Skeletal muscle tissue (tissue), 4 donors: ENCODE measurements around the gene GBF1. TPM values are rescaled to one million over a fixed set of nuclear protein-coding genes. Genes with fewer than 3 reads are reported as not detected.

Source experiments
- H3K27ac ChIP-seq: one replicate; pipeline ENCODE4 v1.7.0; 2013; ENCODE audit warnings: mild to moderate bottlenecking, low read depth, low read length, inconsistent platforms
- H3K27me3 ChIP-seq, 3 donors: one replicate each; pipeline ENCODE4 v1.7.0; 2013; ENCODE audit warnings: low read length in 3 of 3; ENCODE audit not compliant: control insufficient read depth in 3 of 3, insufficient read depth in 3 of 3
- H3K36me3 ChIP-seq, 3 donors: one replicate each; pipeline ENCODE4 v1.7.0; 2013; ENCODE audit warnings: low read length in 3 of 3; ENCODE audit not compliant: control insufficient read depth in 3 of 3, insufficient read depth in 3 of 3
- H3K4me1 ChIP-seq, 3 donors: one replicate each; pipeline ENCODE4 v1.7.0; 2013; ENCODE audit warnings: low read length in 3 of 3, mild to moderate bottlenecking in 3 of 3; ENCODE audit not compliant: control insufficient read depth in 3 of 3, insufficient read depth in 3 of 3
- H3K4me3 ChIP-seq, 3 donors: one replicate each; pipeline ENCODE4 v1.7.0; 2013; ENCODE audit warnings: low read length in 3 of 3
- H3K9ac ChIP-seq, 3 donors: one replicate each; pipeline ENCODE4 v1.7.0; 2013; ENCODE audit warnings: low read length in 3 of 3, mild to moderate bottlenecking in 3 of 3, moderate library complexity in 2 of 3, low read depth in 1 of 3
- H3K9me3 ChIP-seq, 3 donors: one replicate each; pipeline ENCODE4 v1.7.0; 2013; ENCODE audit warnings: low read length in 3 of 3; ENCODE audit not compliant: control insufficient read depth in 3 of 3
- total RNA-seq: library from RNA; depleted of rRNA; stranded (reverse); fragments of >200 nt; gene quantifications from one replicate; pipeline ENCODE4 v1.2.3, GENCODE V29; 2014
- donor health status: Osteomylitis.

GBF1 gene
- total RNA-seq, 1 donor from 2014 or later: 17.7 TPM

DNA sequence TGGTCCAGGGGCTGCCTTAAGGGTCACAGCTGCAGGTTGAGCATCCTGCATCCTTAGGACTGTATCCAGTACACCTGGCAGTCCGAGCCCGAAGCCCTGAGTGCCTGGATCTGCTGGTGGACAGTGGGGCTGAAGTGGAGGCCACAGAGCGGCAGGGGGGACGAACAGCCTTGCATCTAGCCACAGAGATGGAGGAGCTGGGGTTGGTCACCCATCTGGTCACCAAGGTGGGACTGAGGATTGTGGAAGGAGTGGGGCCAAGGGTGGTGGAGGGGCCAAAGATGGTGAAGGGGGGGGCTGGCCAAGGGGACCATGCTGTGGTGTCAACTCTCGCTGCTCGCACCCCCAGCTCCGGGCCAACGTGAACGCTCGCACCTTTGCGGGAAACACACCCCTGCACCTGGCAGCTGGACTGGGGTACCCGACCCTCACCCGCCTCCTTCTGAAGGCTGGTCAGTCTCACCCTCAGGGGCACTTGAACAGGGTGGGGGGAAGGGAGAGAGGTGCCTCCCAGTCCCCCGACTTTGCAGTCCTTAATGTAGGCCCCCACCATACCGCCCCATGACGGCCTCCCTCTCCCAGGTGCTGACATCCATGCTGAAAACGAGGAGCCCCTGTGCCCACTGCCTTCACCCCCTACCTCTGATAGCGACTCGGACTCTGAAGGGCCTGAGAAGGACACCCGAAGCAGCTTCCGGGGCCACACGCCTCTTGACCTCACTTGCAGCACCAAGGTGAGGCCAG is 155.4 kb downstream of the GBF1 start:
- Histone ChIP-seq H3K4me1 (peaks cover 17 to 36% (median 23%) of the 10 kb centered on the region in 3 donors), H3K9me3 (no peaks in the 10 kb centered on the region), H3K9ac (no peak overlapping the region), H3K4me3 (no peak overlapping the region), H3K27me3 (no peaks in the 10 kb centered on the region), H3K36me3 (peaks cover 23 to 31% (median 25%) of the 10 kb centered on the region in 3 donors), H3K27ac (no peak overlapping the region)

DNA sequence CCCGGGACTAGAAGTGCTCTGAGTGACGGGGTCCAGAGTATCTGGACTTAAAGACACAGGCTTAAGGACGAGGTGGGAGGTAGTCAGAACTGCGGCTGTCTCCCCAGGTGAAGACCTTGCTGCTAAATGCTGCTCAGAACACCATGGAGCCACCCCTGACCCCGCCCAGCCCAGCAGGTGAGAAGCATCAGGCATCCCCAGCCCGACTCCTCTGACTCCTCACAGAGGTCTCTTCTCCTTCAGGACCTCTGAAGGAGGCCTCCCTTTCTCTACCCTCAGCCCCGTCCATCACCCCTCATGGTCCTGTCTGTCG is 156.0 kb downstream of the GBF1 start:
- peaks cover 23 to 31% (median 25%) of the 10 kb centered on the region in 3 donors for H3K36me3 ChIP-seq
- no peak overlapping the region for H3K4me3 ChIP-seq
- H3K4me1 ChIP-seq: peaks cover 11 to 31% (median 18%) of the 10 kb centered on the region in 3 donors
- H3K9me3 ChIP-seq: no peaks in the 10 kb centered on the region
- no peak overlapping the region for H3K27ac ChIP-seq
- no peaks in the 10 kb centered on the region for H3K27me3 ChIP-seq
- H3K9ac ChIP-seq: no peak overlapping the region

GRCh38 chr10:102401735-102402511 is 156.6 kb downstream of the GBF1 start:
- peaks cover 20 to 28% (median 24%) of the 10 kb centered on the region in 3 donors for H3K36me3 ChIP-seq
- no peaks in the 10 kb centered on the region for H3K9me3 ChIP-seq
- H3K4me3 ChIP-seq: no peak overlapping the region
- H3K9ac ChIP-seq: no peak overlapping the region
- no peaks in the 10 kb centered on the region for H3K27me3 ChIP-seq
- no peak overlapping the region for H3K27ac ChIP-seq
- H3K4me1 ChIP-seq: peaks cover 6 to 25% (median 11%) of the 10 kb centered on the region in 3 donors

DNA sequence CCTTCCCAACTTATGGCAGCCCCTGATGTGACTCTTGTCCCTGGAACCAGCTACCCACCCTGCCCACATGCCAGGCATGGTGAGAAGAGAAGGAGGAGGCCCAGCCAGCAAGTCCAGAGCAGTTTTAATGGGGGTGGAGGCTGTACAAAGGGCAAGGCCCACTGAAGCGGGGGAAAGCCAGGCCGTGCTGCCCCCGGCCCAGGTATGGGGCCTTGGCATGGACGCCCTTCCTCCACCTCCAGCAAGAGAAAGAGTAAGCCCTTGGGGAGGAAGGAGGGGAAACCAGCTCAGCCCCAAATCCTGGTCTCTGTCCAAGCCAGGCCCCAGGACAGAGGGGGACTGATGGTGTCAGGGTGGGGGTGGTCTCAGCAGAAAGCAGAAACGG is 157.2 kb downstream of the GBF1 start:
- Histone ChIP-seq H3K4me1 (peaks cover 6 to 22% (median 11%) of the 10 kb centered on the region in 3 donors), H3K27me3 (peaks cover 1 to 4% (median 3%) of the 10 kb centered on the region in 3 donors), H3K9ac (no peak overlapping the region), H3K9me3 (no peaks in the 10 kb centered on the region), H3K36me3 (peaks cover 19 to 27% (median 20%) of the 10 kb centered on the region in 3 donors), H3K27ac (no peak overlapping the region), H3K4me3 (no peak overlapping the region)

DNA sequence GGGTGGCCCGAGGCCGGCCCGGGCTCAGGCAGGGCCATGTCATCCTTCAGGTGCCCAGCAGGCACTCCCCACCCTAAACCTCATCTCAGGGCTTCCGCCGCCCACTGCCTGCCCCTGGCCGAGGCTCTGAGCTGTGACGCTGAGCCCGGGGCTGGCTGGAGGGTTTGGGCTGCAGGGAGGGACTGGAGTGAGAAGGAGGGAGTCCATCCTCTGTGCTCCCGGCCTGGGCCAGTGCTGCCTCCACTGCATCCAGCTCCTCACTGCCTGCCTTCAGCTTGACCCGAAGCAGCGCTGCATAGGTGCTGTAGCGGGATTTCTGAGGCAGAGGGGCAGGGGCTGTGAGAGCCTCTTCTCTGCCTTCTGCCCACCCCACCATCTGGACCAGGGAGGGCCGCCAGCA is 157.8 kb downstream of the GBF1 start:
- peaks cover 7 to 10% (median 9%) of the 10 kb centered on the region in 3 donors for H3K27me3 ChIP-seq
- no peak overlapping the region for H3K27ac ChIP-seq
- H3K36me3 ChIP-seq: peaks cover 16 to 20% (median 16%) of the 10 kb centered on the region in 3 donors
- no peaks in the 10 kb centered on the region for H3K9me3 ChIP-seq
- no peak overlapping the region for H3K4me3 ChIP-seq
- no peak overlapping the region for H3K9ac ChIP-seq
- peaks cover 6 to 21% (median 11%) of the 10 kb centered on the region in 3 donors for H3K4me1 ChIP-seq

- no peak overlapping the region for H3K9ac ChIP-seq
- H3K27ac ChIP-seq: no peak overlapping the region
- H3K4me3 ChIP-seq: no peak overlapping the region
- peaks cover 13 to 17% (median 14%) of the 10 kb centered on the region in 3 donors for H3K36me3 ChIP-seq
- peaks cover 6 to 14% (median 7%) of the 10 kb centered on the region in 3 donors for H3K4me1 ChIP-seq
- H3K27me3 ChIP-seq: peaks cover 19 to 21% (median 20%) of the 10 kb centered on the region in 3 donors
- no peaks in the 10 kb centered on the region for H3K9me3 ChIP-seq
Measured at GRCh38 chr10:102404361-102405107, 159.2 kb downstream of the GBF1 start.

- Histone ChIP-seq H3K4me1 (peaks cover under 1 to 8% (median 4%) of the 10 kb centered on the region in 3 donors), H3K27me3 (peaks cover 25 to 27% (median 26%) of the 10 kb centered on the region in 3 donors), H3K36me3 (peaks cover 13 to 15% (median 14%) of the 10 kb centered on the region in 3 donors), H3K9me3 (no peaks in the 10 kb centered on the region), H3K4me3 (no peak overlapping the region), H3K27ac (no peak overlapping the region), H3K9ac (no peak overlapping the region)
Measured at GRCh38 chr10:102405108-102405571, 159.8 kb downstream of the GBF1 start.

DNA sequence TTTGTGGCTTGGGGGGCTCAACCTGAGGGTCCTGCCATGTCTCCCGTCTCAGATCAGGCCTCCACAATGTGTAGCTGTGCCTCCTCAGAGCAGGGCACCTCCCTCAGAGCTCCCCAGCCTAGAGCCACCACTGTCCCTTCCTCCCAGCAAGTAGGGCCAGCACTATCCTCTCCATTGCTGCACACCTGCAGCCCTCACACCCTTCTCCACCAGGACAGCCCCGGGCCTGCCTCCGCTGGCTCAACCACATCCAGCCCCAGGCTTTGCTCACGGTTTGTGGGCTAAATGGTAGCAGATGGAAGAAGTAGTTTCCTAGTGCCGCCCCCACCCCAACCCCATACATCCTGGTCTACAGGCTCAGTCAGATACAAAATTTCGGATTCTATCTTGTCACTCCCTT is 160.3 kb downstream of the GBF1 start:
- H3K9ac ChIP-seq: no peak overlapping the region
- H3K9me3 ChIP-seq: no peaks in the 10 kb centered on the region
- no peak overlapping the region for H3K4me3 ChIP-seq
- peaks cover 2 to 12% (median 6%) of the 10 kb centered on the region in 3 donors for H3K4me1 ChIP-seq
- H3K27ac ChIP-seq: no peak overlapping the region
- peaks cover 30 to 32% (median 31%) of the 10 kb centered on the region in 3 donors for H3K27me3 ChIP-seq
- peaks cover 10 to 12% (median 10%) of the 10 kb centered on the region in 3 donors for H3K36me3 ChIP-seq

DNA sequence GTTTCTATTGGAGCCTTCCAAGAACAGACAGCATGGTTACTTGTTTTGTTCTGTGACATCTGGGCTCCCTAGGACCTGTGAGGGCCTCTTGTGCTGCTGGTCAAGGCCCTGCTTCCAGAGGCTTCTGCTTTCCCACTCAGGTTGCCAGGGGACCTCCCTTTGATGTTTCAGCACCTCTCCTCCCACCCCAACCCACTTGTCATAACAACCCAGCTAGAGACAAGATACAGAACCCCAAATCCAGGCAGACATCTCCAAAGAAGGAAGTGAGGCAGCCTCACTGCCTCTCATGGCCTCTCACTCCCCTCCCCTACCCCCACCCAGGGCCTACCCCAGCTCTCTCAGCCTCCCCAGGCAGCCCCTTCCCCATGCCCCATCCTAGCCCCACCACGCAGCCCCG is 161.5 kb downstream of the GBF1 start:
- H3K27me3 ChIP-seq: peaks cover 42 to 44% (median 43%) of the 10 kb centered on the region in 3 donors
- no peak overlapping the region for H3K9ac ChIP-seq
- H3K9me3 ChIP-seq: no peaks in the 10 kb centered on the region
- peaks cover under 1 to 3% (median 1%) of the 10 kb centered on the region in 3 donors for H3K36me3 ChIP-seq
- H3K4me3 ChIP-seq: no peak overlapping the region
- peaks cover 2 to 12% (median 6%) of the 10 kb centered on the region in 3 donors for H3K4me1 ChIP-seq
- H3K27ac ChIP-seq: no peak overlapping the region
